ENCODE results near the gene BCKDK.

BCKDK gene

GRCh38 chr16:31067342-31067741 is 40.8 kb upstream of the BCKDK start:
- H3K9me3 ChIP-seq (ENCODE audit: control insufficient read depth, insufficient read depth, low read depth, low read length), result no peaks in the 10 kb centered on the region
- H3K36me3 ChIP-seq (ENCODE audit: control insufficient read depth in 2 of 2, insufficient read depth in 1 of 2, low read length in 2 of 2), result peaks cover 0 to 18% of the 10 kb centered on the region in 2 experiments; a peak in 1 of 3 replicates
- POLR2A ChIA-PET, result no interaction called here
- H3K27ac ChIP-seq (ENCODE audit: extremely low read depth, low read depth, low read length), result no peak overlapping the region
- H3K4me1 ChIP-seq (ENCODE audit: control insufficient read depth, insufficient read depth, low read length), result no peaks in the 10 kb centered on the region
- TF ChIP-seq, protein P1, sequence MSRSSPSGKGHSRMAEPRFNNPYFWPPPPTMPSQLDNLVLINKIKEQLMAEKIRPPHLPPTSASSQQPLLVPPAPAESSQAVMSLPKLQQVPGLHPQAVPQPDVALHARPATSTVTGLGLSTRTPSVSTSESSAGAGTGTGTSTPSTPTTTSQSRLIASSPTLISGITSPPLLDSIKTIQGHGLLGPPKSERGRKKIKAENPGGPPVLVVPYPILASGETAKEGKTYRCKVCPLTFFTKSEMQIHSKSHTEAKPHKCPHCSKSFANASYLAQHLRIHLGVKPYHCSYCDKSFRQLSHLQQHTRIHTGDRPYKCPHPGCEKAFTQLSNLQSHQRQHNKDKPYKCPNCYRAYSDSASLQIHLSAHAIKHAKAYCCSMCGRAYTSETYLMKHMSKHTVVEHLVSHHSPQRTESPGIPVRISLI (tag by site-specific recombination; IDR thresholded peaks at IDR 0.05), result no peak
- TF ChIP-seq ZNF660 (tag by site-specific recombination; IDR thresholded peaks at IDR 0.05) (no peak), SP7 (tag by site-specific recombination; IDR thresholded peaks at IDR 0.05) (no peak)
- CTCF ChIA-PET, result interaction anchor here (0.5 kb wide), 1 partner anchor 113 kb away, joined by 3 read pairs; no protein-coding TSS in a partner anchor
- no peak overlapping the region for H3K4me3 ChIP-seq (ENCODE audit: low read depth, low read length)

GRCh38 chr16:31071861-31072260 is 36.3 kb upstream of the BCKDK start:
- POLR2A ChIA-PET, result interaction anchor here (3.9 kb wide), 1 partner anchor 46 kb away, joined by 52 read pairs; the partner anchor contains the start of gene KAT8
- H3K4me3 ChIP-seq (ENCODE audit: low read depth, low read length), result peak overlapping the region; percentile 93
- CTCF ChIA-PET, result interaction anchor here (0.6 to 2.8 kb wide), 3 partner anchors 22 to 86 kb away, joined by 3 to 12 read pairs (median 3); partner anchors contain the start of gene HSD3B7
- peaks cover 0 to 13% of the 10 kb centered on the region in 2 experiments; a peak in 1 of 3 replicates for H3K36me3 ChIP-seq (ENCODE audit: control insufficient read depth in 2 of 2, insufficient read depth in 1 of 2, low read length in 2 of 2)
- H3K27ac ChIP-seq (ENCODE audit: extremely low read depth, low read depth, low read length), result peak overlapping the region; percentile 83; the same call in 1 of the 2 replicates
- H3K9me3 ChIP-seq (ENCODE audit: control insufficient read depth, insufficient read depth, low read depth, low read length), result no peaks in the 10 kb centered on the region
- no peaks in the 10 kb centered on the region for H3K4me1 ChIP-seq (ENCODE audit: control insufficient read depth, insufficient read depth, low read length)
- TF ChIP-seq ZNF596 (tag by site-specific recombination; IDR thresholded peaks at IDR 0.05) (no peak), ZNF248 (tag by site-specific recombination; IDR thresholded peaks at IDR 0.05) (no peak), PATZ1 (tag by site-specific recombination; IDR thresholded peaks at IDR 0.05) (no peak), ZNF654 (tag by site-specific recombination; IDR thresholded peaks at IDR 0.05; ENCODE audit: low read depth) (no peak), SALL2 (tag by site-specific recombination; IDR thresholded peaks at IDR 0.05; ENCODE audit: borderline replicate concordance) (no peak), ZNF501 (tag by site-specific recombination; IDR thresholded peaks at IDR 0.05) (no peak), ZNF433 (tag by site-specific recombination; IDR thresholded peaks at IDR 0.05; ENCODE audit: low read depth) (no peak), SP3 (tag by site-specific recombination; IDR thresholded peaks at IDR 0.05) (no peak), ZNF791 (tag by site-specific recombination; IDR thresholded peaks at IDR 0.05) (no peak), ZNF366 (tag by site-specific recombination; conservative IDR thresholded peaks at IDR 0.05) (peak; percentile 43), PBX3 (CRISPR knock-in tag; IDR thresholded peaks at IDR 0.05) (no peak), PRDM4 (tag by site-specific recombination; IDR thresholded peaks at IDR 0.05) (no peak), MYNN (tag by site-specific recombination; IDR thresholded peaks at IDR 0.05; ENCODE audit: borderline replicate concordance) (no peak), ZNF19 (tag by site-specific recombination; IDR thresholded peaks at IDR 0.05; ENCODE audit: low read depth) (no peak), ZBTB20 (tag by site-specific recombination; IDR thresholded peaks at IDR 0.05) (no peak), ZNF701 (tag by site-specific recombination; IDR thresholded peaks at IDR 0.05) (no peak), ZSCAN4 (tag by site-specific recombination; IDR thresholded peaks at IDR 0.05) (no peak), ZNF184 (tag by site-specific recombination; IDR thresholded peaks at IDR 0.05) (peak; percentile 32; the same call in 1 of the 2 replicates)

All from HEK293 (cell line).